Right lobe of liver (tissue), 4 donors: Measurements from ENCODE around the gene PDPR.
"Not testable (repeated sequence)": the region's sequence is repeated elsewhere in the genome, so short reads cannot be mapped to it uniquely, and the experiment has no call there.

ENCODE experiments used
- POLR2A ChIP-seq: fragments of 450-650 bp; IDR thresholded peaks from one replicate; pipeline ENCODE4 v1.6.1; 2017; ENCODE audit warnings: antibody characterized with exemption, mild to moderate bottlenecking
- TF ChIP-seq, protein P1 (sequence below), 4 donors: fragments of 200-600 bp in 3 of 4; fragments of 450-650 bp in 1 of 4; IDR thresholded peaks; one replicate each; pipeline versions ENCODE4 v1.5.1 to v1.8.0; 2016 to 2022; ENCODE audit warnings: antibody characterized with exemption in 4 of 4, mild to moderate bottlenecking in 2 of 4
- donor health status: DM: no; HTN: no; CAD: no.
- donor health status: DM: no; HTN: no; CAD: no.
- donor health status: DM: no; HTN: yes; CAD: no.

DNA sequence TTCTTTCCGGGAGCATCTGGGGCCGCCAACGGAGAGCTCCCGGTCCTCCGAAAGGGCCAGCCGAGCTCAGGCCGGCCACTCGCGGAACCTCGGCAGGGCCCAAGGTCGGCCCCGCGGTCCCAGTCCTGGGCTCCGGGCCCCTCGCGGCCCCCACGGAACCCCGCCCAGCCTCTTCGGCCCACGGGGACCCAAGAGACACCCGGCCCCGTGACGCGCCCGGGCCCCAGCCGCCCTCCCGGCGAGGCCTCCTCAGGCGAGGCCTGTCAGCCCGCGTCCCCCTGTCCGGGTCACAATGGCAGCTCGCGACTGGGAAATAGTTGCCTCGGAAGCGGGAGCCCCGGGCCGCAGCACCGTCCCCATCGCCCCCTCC, 48.8 kb upstream of the PDPR start:
- TF ChIP-seq POLR2A: not testable (repeated sequence)
- TF ChIP-seq, protein P1, sequence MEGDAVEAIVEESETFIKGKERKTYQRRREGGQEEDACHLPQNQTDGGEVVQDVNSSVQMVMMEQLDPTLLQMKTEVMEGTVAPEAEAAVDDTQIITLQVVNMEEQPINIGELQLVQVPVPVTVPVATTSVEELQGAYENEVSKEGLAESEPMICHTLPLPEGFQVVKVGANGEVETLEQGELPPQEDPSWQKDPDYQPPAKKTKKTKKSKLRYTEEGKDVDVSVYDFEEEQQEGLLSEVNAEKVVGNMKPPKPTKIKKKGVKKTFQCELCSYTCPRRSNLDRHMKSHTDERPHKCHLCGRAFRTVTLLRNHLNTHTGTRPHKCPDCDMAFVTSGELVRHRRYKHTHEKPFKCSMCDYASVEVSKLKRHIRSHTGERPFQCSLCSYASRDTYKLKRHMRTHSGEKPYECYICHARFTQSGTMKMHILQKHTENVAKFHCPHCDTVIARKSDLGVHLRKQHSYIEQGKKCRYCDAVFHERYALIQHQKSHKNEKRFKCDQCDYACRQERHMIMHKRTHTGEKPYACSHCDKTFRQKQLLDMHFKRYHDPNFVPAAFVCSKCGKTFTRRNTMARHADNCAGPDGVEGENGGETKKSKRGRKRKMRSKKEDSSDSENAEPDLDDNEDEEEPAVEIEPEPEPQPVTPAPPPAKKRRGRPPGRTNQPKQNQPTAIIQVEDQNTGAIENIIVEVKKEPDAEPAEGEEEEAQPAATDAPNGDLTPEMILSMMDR (IDR thresholded peaks at IDR 0.05): not testable (repeated sequence)
